ENCODE data around the gene IFRD2.
"Not testable (repeated sequence)": the region's sequence is repeated elsewhere in the genome, so short reads cannot be mapped to it uniquely, and the experiment has no call there.

The IFRD2 gene

DNA sequence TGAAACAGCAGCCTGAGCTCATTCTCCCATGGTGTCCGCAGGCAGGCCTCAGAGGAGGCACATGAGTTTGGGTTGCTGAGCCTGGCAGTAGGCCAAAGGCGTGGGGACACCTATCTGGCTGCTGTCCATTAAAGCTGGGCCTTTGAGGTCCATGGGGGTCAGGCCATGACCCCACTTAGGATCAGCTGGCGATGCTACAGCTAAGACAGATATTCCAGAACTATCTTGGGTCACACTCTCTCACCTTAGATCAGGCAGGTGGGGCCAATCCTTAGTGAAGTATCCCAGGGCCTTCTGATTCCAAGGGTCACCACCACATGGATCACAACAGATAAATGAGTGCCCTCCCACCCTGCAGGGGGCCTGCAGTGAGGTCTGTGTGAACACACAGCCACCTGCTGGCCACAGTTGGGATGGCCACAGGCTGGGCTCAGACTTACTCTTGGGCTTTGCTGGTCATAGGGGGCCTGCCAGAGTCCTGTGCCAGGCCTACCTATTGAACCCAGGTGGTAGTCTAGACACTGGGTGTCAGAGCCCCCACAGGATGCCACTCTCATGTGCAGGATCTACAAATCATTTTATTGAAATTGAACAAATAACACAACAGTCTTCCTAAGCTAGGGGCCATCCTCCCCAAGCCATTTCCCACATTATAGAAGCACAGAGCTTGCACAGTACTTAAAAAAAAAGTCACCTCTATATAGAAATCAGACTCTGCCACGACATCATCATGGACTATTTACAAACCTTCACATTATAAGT, 32.3 kb upstream of the IFRD2 start:
- DNase-seq = peak; percentile 32

DNA sequence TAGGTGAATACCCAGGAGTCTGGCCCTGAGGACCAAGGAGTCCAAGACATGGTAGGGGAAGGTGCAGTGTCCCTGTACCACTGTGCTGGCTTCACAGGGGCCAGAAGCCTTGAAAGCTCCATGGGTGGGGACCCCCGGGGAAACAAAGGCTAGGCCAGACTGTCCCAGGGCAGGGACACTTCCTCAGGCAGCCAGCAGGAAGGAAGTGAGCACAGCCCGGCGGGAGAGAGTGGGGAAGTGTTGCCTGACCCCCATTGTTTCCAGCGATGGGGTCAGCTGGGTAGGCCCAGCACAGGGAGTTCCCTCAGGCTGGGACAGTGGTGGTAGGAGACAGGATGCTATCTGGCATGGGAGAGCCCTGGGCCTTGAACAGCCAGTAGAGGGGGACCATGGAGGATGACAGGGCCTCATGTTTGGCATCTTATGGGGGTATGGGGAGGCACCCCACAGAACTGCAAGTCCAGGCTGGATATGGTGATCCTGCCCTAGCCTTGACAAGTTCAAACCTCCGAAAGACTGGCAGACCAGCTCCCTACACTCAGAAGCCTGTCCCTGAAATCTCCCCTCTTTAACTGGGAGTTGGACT, 31.5 kb upstream of the IFRD2 start:
- no peak for DNase-seq

DNA sequence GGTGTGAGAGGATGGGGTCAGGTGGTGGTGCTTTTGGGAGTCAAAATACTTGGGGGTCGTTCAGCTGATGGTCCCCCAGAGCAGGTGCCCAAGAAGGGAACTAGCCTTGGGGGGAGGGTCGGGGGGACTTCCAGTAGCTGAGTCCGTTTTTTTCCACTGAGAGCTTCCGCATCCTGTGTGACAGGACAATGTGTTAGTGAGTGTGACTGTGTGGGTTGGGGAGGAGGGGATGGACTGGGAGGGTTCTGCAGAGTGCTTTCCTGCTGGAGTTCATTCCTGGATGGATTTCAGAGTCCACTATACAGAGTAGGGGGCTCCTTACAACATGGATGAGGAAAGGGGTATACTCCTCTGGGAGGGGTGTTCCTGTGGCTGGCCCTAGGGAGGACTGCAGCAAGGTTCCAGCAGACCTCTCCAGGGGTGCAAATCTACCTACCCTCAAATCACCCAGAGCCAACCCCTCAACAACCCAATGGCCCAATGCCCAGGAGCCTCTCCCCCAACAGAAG, 30.9 kb upstream of the IFRD2 start:
- no peak for DNase-seq

DNA sequence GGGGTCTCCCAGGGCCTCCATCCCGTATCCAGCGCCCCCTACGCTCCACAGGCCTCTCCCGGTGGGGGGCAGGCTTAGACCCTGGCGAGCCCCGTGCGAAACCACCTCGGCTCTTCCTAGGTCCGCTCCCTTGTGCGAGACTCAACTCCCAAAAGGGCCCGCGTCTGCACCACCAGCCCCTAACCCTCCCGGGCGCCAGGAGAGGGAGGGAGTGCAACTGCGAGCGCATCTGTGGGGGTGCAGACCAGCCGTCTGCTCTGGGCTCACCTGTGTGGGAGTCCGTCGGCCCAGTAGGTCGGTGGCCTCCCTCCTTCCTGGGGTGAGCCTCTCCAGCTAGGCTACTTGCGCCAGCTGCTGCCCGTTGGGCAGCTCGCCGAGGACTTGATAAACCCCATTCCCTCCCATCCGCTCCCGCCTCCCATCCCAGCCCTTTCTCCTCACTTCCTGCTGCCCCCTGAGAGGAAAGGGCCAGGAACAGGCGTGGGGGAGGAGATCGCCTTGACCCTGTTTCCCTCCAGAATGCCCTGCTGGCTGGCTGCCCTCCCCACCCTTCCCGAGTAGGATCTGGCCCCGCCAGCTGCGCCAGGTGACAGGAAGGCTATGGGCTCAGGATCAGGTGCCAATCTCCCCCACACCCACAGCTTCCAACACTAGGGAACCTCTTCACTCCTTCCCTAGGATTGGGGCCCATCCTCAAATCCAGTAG, 30.3 kb upstream of the IFRD2 start, which contains the start of gene HYAL2:
TSS of gene HYAL2 (minus strand) at position 360 of the 706 bp plus-strand sequence. CDS start 2,256 bp downstream, outside the sequence.
- DNase-seq = no peak

DNA sequence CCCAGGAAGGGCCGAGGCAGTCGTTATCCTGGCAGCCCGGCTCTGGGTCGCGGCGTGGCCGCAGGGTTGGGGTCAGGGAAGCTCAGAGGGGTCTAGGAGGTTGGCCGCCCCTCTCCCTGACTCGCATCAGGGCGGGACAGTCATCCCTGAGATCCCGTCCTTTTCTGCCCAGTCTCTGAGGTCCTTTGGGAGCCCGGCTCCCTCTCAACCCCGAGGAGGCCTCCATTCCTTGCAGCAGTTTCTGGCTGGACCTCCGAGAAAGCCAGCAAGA, 29.8 kb upstream of the IFRD2 start:
- no peak for DNase-seq

DNA sequence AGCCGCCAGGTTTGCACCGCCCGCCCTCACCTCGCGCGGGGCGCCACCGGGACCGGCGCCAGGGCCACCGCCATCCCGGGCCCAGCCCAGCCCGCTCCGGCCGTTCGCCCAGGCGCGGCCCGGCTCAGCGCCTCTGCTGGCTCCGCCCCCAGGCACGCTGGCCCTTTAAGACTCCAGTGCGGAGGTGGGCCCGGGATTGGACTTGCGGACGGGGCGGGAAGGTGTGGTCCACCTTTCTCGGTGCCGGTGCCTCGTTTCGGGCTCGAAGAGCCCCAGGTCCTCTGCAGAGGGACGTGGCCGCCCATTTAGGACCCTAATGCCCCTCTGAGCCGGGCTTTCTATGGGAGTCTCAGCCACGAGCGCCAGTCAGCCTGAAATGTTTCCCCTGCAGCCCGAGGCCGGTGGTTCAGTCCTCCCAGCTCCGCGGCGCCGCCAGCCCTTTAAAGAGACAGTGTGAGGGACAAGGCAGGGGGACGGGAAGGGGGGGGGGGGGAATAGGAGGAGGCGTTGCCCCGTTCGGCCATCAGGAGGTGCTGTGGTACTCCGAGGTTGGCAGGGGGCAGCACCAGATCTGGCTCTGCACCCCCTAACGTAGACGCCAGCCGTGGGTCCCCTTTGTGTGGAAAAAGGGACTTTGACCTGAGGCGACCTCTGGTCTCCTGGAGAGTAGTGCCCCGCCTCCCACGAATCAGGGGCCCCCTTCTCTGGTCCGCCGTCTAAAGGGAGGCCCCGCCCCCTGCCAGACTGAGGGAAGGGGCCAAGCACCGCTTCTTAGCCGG, 29.3 kb upstream of the IFRD2 start:
- peak; percentile 60 for DNase-seq

DNA sequence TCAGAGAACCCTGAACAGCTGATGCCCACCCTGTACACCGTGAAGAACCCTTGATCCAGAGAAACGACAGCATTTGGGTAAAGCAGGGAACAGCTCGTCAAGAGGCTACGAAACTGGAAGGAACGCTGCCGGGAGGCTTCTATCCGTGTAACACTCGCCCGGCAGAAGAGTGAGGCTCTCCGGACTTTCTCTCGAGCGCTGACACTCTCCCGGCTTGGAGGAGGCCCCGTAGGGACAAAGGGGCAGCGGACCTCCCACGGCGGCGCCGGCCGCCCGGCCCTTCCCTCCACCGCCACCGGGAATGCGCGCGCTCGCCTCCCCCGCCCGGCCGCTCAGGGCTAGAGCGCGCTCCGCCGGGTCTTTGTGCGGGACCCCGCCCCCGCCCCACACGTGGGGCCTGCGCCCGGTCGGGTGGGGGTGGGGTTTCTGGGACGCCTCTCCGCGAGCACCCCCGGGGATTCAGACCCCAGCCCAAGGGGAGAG, 28.7 kb upstream of the IFRD2 start:
- no peak for DNase-seq

DNA sequence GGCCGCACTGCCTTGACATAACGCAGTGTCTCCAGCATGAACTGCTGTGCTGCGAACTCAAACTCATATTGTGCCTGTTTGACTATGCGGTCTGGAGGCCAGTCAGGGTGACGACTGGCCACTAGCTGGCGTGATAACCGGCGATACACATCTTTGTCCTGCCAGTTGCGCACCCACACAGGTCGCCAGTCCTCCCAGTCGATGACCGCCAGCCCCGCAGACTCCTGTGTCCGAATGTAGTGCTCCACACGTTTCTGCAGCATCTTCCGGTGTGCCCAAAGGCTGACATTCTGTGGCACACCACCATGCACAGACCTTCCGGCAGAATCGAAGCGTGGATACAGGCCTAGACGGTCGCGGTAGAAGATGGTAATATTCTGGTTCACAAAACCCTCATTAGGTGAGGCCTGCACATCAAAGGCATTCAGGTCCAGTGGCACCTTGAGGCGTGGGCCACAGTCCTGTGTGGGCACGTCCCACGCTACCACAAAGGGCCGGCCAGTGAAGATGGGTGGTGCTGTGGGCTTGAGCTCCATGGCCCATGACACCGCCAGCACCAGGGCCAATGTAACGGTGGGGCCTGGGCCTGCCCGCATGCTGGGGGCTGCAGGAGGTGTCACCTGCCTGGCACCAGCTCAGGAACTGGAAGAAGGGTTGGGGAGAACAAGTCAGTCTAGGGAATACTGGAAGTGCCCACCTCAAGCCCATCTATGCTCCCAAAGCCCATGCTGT, 27.8 kb upstream of the IFRD2 start:
- DNase-seq = no peak

DNA sequence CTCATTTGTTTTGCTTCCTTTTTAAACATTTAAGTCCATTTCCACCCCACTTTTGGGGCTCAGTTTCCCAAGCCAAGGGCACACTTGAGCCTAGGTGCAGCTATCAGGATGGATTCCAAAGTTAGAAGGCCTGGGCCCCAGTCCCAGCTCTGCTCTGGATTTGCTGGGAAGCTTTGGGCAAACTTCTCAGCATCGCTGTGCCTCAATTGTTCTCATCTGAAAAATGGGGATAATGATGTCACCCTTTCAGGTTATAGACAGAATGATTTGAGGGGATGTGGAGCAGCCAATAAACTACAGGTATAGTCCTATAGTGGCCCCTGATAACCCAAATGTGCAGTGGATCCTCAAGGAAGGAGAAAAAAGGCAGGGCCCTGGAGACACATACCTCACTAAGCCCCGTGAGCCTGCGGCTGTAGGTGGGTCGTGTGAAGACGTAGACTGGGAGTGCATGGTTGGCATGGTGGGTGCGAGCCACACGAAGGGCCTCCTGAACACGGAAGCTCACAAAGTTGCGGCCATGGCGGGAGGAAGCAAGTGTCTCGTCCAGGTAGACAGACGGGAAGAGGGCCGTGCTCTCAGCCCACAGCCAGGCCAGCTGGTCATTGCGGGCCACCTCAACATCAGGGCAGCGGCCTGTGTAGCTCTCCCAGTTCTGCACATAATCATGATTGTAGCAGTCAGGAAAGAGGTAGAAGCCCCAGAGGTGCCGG, 27.1 kb upstream of the IFRD2 start:
- DNase-seq = no peak

DNA sequence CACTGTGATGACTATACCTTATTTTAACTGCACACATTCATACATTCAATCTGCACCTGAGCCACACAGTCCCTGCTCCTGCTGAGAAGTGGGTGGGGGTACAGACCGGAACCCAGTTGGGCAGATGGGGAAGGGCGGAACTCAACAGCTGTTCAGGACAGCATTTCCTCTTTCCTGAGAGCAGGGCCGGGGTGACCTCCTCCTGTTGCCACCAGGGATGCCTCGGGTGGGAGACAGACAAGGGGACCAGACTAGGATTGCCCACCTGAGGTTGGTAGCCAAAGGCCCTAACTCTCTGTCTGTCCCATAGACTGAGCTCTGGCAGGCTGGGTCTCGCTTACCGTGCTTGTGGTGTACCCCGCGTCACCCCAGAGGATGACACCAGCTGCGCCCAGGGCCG, 26.4 kb upstream of the IFRD2 start:
- DNase-seq = no peak

DNA sequence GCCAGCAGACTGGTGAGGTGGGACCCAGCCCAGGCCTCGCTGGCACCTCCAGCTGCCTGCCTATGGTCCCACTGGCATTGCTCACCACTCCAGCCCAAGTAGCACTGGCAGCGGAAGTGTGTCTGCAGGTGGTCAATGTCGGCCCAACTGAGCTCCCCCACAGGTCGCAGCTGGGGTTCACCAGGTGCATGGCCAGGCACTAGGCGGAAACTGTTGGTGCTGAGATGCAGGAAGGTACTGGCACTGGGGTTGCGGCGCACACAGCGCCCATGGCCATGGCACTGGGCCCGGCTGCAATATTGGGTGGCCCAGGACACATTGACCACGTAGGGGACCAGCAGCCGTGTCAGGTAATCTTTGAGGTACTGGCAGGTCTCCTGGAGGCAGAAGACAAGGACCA, 25.9 kb upstream of the IFRD2 start:
- no peak for DNase-seq

DNA sequence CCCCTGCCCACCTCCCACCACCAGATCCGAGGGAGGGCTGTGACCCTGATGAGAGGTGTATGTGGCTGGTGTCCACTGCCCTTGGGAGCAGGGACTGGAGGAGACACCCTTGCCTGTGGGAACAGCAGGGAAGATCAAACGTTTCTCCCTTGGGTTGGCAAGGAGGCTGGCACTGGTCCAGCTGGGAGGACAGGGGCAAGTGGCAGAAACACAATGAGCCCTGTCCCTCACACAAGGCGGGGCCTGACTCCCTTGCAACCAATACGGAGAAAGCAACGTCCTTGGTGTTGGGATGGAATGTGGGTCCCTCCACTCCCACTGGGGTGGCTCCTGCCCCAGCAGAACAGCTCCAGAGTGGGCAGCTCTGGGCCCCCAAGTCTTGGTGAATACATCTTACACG, 25.1 kb upstream of the IFRD2 start:
- no peak for DNase-seq

DNA sequence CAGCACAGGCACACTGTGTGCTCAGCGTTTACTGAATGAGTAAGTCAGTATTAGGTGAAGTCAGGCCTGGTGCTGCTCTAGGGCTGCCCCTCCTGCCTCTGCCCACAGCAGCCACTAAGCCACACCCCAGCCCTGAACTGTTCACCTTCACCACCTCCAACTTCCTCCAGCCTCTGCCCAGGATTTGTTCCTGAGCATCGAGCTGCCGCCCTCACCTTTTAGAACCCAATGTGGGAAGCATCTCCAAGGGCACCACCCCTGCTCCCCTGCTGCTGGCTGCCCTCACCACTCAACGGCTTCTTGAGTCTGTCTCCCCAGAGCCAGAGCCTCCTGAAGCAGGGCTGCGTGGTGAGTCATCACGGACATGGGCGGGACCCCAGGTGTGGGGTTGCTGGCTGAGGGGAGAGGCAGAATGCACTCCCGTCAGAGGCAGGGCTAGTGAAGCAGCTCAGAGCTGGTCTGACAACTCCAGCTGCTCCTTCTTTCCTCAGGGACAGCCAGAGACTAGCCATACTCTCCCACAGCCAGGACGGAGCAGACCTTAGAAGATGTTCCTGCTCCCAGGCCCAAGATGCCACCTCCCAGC, 24.5 kb upstream of the IFRD2 start:
- DNase-seq = no peak

DNA sequence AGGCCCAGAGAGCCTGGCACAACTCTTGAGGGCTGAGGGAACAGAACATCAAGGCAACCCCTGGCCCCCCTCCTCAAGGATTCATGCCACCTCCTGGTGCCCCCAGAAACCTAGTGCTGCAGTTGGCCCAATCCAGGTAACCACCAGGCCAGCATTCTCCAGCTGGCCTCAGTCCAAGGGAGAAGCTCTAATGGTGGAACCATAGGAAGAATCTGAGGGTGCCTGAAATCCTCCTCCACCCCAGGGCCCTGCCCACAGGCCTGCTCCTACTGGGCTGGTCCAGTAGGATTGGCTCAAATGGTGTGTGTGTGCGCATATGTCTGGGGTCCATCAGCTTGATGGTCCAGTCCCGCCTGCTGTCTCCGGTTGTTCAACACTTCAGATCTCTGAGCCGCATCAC, 22.6 kb upstream of the IFRD2 start:
- no peak for DNase-seq

DNA sequence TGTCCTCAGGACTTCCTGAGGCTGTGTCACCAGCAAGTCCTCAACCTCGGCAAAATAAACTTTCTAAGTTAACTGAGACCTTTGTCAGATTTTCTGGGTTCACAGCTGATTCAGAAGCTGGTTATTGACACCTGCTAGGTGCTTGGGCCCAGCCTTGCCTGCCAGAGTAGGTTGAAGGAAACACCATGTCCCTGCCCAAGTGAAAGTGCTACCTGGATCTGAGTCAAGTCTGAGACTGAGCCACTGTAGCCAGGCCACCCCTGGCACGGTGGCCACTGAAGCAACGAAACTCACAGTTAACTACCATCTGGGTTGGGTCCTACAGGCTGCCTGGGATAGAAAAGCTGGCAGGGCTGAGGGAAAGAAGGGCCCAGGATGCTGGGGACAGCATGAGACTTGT, 22.1 kb upstream of the IFRD2 start:
- no peak for DNase-seq

DNA sequence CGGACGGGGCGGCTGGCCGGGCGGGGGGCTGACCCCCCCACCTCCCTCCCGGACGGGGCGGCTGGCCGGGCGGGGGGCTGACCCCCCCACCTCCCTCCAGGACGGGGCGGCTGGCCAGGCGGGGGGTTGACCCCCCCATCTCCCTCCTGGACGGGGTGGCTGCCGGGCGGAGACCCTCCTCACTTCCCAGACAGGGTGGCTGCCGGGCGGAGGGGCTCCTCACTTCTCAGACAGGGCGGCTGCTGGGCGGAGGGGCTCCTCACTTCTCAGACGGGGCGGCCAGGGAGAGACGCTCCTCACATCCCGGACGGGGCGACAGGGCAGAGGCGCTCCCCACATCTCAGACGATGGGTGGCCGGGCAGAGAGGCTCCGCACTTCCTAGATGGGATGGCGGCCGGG, 19.8 kb upstream of the IFRD2 start:
- DNase-seq = not testable (repeated sequence)

DNA sequence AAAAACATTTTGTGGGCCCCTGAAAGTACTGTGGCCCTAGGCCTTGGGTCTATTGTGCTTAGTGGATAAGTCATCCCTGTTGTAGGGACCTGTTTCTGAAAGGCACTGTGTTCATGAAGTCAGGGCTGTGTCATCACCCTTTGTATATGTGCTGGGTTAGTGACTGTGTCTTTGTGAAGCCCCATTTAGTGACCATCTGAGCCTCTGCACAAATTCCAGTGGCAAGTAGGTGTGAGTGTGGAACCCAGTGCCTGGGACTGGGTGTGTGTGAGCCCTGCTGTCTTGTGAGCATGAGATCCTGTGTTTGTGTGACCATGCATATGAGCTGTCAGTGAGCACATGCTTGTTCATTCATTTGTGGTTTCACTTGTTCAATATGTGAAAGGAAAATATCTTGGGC, 12.4 kb upstream of the IFRD2 start:
- no peak for DNase-seq

DNA sequence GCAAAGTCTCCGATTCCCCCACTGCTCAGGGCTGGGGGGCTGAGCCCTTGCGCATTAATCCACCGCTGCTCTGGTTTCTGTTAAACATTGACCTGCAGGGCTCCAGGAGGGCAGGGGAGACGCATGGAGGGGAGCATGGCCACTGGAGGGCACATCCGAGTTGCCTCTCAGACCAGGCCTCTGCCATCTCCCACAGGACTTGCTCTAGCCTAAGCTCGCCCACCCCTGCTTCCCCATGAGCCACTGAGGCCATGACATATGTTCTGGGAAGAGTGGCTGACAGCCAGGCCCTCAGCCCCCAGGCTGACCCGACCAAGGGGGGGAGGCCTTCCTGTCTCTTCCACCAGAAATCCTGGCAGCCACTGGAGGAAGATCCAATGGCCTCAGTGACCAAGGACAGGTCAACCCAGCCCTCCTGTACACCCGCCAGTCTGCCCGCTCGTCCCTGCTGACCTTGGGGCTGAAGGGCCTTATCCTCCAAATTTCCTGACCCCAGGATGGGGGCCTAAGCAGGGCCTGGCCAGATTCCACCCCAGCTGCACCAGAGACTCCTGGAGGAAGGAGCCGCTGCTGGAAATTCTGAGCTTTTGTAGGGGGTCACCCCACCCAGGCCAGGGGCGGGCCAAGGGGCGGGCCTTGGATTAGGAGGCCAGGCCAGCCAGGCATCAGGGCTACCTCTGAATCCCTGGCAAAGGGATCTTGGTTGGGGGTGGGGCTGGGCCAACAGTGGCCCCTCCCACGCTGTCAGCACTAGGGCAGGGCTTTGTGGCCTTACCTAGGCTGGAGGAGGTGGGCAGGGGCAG, 11.0 kb upstream of the IFRD2 start, which contains the start of gene HYAL1:
TSS of gene HYAL1 (minus strand) at position 562 of the 803 bp plus-strand sequence. CDS start 618 bp downstream, outside the sequence.
- DNase-seq = no peak

DNA sequence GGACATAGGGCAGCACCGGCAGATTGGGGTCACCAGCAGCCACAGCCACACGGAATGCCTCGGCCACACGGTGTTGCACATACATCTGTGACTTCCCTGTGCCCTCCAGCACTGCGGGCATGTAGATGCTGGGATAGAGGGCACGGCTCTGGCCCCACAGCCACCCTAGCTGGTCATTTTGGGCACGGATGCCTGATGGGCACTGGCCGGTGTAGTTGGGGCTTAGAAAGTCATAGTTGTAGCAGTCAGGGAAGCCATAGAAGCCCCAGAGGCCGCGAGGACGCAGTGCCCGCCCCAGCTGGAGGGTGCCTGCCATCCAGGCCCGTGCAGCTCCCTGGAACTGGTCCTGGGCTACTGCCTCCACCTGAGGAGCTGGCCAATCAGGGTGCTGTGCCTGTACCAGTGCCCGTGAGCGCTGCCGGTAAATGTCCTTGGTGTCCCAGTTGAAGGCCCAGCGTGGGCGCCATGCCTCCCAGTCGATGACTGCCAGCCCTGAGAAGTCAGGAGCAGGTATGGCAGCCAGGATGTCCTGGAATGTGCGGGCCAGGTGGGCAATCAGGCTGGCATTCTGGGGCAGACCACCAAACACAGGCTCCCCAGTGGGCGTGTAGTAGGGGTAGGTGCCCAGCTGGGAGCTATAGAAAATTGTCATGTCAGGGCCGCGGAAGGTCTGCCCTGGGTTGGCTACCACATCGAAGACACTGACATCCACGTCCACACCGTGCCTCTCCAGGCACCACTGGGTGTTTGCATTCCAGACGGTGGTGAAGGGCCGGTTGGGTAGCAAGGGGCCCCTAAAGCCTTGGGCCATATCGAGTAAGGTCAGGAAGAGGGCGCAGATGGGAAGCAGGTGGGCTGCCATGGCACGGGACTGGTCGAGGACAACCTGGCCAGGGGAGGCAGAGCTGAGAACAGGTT, 10.1 kb upstream of the IFRD2 start:
- no peak for DNase-seq

All from GF-D8 (cell line).